Activated naive CD4-positive, alpha-beta T cell treated with anti-CD3 and anti-CD28 coated beads, Interleukin-2, amount 50 U/mL, for 24 hours (primary cell): ENCODE data around the gene LSM3.

Experiments
- H3K27ac Mint-ChIP-seq: one replicate; pipeline ENCODE4 v1.8.0; 2021; ENCODE audit warnings: mild to moderate bottlenecking, mixed read lengths
- H3K27me3 Mint-ChIP-seq: one replicate; pipeline ENCODE4 v1.8.0; 2021; ENCODE audit warnings: mixed read lengths
- H3K36me3 Mint-ChIP-seq: one replicate; pipeline ENCODE4 v1.8.0; 2021; ENCODE audit warnings: mixed read lengths
- H3K4me1 Mint-ChIP-seq: one replicate; pipeline ENCODE4 v1.8.0; 2021; ENCODE audit warnings: mixed read lengths
- H3K4me3 Mint-ChIP-seq: one replicate; pipeline ENCODE4 v1.8.0; 2021; ENCODE audit warnings: mild to moderate bottlenecking, mixed read lengths
- H3K9me3 Mint-ChIP-seq: one replicate; pipeline ENCODE4 v1.8.0; 2021; ENCODE audit warnings: mixed read lengths

Gene LSM3

DNA sequence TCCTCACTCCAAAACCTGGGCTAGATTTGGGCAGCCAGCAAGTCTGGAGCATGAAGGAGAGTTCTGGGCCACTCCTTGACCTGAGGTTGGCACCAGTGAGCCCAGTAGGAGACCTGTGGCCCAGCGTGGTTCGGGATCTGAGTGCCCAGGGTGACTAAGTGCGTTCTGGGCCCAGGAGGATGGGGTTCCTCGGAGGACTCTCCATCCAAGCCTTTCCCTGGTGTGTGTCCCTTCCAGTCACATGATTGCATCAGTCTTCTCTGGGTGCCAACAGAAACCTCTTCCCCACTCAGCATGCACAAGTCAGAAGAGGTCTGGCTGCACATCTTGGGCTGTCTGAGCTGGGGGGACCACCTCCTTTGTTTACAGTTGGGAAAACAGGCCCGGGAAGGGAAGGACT, 38.8 kb upstream of the LSM3 start:
- Mint-ChIP-seq H3K4me3 (no peak overlapping the region), H3K36me3 (peaks cover 13% of the 10 kb centered on the region), H3K4me1 (peaks cover 47% of the 10 kb centered on the region), H3K27me3 (no peaks in the 10 kb centered on the region), H3K27ac (no peak overlapping the region), H3K9me3 (no peaks in the 10 kb centered on the region)

DNA sequence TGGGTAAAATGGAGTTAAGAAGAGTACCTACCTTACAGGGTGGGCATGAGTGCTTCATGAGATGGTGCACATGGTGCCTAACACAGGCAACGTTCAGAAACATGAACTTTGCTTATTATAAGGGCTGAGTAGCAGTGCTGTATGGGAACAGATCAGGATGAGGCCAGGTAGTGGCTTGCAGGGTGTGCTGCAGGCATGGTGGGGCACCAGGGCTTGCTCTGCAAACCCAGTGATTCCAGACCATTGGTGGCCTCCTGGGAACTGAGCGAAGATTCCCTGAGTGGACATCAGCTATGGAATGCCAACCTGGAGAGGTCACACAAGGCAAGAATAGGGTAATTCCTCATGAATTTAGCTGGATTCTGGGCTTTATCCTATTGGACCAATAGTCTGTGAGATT, 37.9 kb upstream of the LSM3 start:
- peaks cover 56% of the 10 kb centered on the region for H3K4me1 Mint-ChIP-seq
- peaks cover 13% of the 10 kb centered on the region for H3K36me3 Mint-ChIP-seq
- H3K27me3 Mint-ChIP-seq = no peaks in the 10 kb centered on the region
- H3K27ac Mint-ChIP-seq = no peak overlapping the region
- H3K4me3 Mint-ChIP-seq = no peak overlapping the region
- H3K9me3 Mint-ChIP-seq = no peaks in the 10 kb centered on the region

DNA sequence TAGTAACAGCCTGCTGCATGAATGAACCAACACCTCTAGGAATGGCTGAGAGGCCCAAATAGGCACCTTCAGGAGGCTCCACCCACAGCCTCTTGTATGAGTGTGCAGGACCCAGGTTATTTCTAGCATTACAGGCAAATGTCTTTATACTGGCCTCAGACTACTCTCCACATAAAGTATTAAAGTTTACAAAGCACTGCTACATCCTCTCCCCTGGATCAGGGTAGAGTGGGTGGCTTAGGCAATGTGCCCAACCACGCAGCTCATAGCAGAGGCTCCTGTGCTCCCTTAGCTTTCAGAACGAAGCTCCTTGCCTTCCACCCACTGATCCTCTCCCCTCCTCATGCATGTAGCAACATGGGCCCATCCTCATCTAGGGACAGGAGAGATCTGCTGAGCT, 37.5 kb upstream of the LSM3 start:
- Mint-ChIP-seq H3K27me3 (no peaks in the 10 kb centered on the region), H3K4me1 (peaks cover 60% of the 10 kb centered on the region), H3K9me3 (no peaks in the 10 kb centered on the region), H3K27ac (peak overlapping the region; percentile 90), H3K4me3 (no peak overlapping the region), H3K36me3 (peaks cover 11% of the 10 kb centered on the region)

DNA sequence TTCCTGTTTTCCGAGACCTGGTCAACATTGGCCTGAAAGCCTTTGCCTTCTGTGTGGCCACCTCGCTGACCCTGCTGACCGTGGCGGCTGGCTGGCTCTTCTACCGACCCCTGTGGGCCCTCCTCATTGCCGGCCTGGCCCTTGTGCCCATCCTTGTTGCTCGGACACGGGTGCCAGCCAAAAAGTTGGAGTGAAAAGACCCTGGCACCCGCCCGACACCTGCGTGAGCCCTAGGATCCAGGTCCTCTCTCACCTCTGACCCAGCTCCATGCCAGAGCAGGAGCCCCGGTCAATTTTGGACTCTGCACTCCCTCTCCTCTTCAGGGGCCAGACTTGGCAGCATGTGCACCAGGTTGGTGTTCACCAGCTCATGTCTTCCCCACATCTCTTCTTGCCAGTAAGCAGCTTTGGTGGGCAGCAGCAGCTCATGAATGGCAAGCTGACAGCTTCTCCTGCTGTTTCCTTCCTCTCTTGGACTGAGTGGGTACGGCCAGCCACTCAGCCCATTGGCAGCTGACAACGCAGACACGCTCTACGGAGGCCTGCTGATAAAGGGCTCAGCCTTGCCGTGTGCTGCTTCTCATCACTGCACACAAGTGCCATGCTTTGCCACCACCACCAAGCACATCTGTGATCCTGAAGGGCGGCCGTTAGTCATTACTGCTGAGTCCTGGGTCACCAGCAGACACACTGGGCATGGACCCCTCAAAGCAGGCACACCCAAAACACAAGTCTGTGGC, 36.8 kb upstream of the LSM3 start:
- Mint-ChIP-seq H3K36me3 (peaks cover 9% of the 10 kb centered on the region), H3K9me3 (no peaks in the 10 kb centered on the region), H3K27me3 (no peaks in the 10 kb centered on the region), H3K27ac (peak overlapping the region; percentile 90), H3K4me1 (peaks cover 65% of the 10 kb centered on the region), H3K4me3 (peak overlapping the region; percentile 56)

DNA sequence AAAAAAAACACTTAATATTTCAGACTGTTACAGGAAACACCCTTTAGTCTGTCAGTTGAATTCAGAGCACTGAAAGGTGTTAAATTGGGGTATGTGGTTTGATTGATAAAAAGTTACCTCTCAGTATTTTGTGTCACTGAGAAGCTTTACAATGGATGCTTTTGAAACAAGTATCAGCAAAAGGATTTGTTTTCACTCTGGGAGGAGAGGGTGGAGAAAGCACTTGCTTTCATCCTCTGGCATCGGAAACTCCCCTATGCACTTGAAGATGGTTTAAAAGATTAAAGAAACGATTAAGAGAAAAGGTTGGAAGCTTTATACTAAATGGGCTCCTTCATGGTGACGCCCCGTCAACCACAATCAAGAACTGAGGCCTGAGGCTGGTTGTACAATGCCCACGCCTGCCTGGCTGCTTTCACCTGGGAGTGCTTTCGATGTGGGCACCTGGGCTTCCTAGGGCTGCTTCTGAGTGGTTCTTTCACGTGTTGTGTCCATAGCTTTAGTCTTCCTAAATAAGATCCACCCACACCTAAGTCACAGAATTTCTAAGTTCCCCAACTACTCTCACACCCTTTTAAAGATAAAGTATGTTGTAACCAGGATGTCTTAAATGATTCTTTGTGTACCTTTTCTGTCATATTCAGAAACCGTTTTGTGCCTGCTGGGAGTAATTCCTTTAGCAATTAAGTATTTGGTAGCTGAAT, 35.9 kb upstream of the LSM3 start:
- H3K27me3 Mint-ChIP-seq = no peaks in the 10 kb centered on the region
- H3K4me1 Mint-ChIP-seq = peaks cover 65% of the 10 kb centered on the region
- H3K27ac Mint-ChIP-seq = peak overlapping the region; percentile 92
- no peaks in the 10 kb centered on the region for H3K9me3 Mint-ChIP-seq
- H3K4me3 Mint-ChIP-seq = peak overlapping the region; percentile 68
- peaks cover 12% of the 10 kb centered on the region for H3K36me3 Mint-ChIP-seq

DNA sequence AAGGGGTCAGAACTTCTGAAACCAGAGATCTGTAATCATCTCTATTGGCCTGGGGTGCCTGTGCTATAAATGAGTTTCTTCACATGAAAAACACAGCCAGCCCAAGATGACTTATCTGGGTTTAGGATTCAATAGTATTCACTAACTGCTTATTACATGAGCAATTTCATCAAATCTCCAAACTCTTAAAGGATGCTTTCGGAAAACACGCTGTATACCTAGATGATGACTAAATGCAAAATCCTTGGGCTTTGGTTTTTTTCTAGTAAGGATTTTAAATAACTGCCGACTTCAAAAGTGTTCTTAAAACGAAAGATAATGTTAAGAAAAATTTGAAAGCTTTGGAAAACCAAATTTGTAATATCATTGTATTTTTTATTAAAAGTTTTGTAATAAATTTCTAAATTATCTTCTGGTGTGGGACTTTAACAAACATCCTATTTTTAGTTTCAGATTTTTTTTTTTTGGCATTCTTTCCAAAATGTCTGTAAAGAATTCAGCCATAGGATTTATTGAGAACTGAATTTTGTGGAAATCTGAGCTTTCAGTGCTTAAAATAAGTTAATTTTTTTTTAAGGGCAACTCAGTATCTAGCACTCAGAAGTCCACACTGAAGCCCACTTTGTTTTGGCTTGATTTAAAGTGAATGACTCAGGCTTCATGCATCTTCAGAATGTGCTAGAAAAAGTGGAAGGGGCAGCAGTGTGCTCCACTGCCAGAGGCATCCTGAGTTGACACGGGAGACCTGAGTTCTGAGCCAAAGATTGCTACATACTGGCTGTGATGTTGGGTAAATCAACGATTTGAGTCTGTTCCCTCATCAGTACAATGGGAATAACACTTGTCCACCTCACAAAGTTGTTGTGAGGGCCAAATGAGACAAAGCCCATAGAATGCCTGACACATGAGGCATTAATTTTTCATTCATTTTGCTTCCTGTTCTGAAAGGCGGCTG, 35.1 kb upstream of the LSM3 start:
- H3K4me3 Mint-ChIP-seq = peak overlapping the region; percentile 68
- H3K4me1 Mint-ChIP-seq = peaks cover 65% of the 10 kb centered on the region
- H3K9me3 Mint-ChIP-seq = no peaks in the 10 kb centered on the region
- no peaks in the 10 kb centered on the region for H3K27me3 Mint-ChIP-seq
- H3K27ac Mint-ChIP-seq = peak overlapping the region; percentile 92
- H3K36me3 Mint-ChIP-seq = peaks cover 13% of the 10 kb centered on the region

DNA sequence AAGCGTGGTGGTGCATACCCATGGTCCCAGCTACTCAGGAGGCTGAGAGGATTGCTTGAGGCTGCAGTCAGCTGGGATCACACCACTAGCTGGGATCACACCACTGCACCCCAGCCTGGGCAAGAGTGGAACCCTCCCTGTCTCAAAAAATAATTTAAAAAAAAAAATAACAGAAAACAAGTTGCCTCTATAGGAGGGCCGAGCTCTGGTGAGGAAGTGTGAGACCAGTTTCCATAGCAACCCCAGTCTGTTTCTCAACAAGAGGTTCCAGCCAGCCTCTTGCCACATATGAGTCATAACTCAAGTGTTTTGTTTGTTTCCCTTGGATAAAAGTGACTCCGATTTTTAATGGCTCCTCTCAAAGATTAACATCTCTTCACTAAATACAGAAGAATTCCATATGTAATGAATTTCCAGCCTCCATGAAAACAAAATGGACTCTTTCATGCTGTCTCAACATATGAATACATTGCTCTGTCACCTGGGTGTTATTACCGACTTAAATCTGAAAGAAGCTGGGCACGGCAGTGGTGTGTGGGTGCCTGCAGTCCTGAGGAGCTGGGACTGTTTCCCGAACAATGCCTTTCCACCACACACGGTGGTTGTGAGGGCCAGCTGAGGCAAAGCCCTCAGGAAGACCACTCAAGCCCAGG, 34.1 kb upstream of the LSM3 start:
- Mint-ChIP-seq H3K9me3 (no peaks in the 10 kb centered on the region), H3K4me1 (peaks cover 65% of the 10 kb centered on the region), H3K27ac (peak overlapping the region; percentile 92), H3K4me3 (peak overlapping the region; percentile 78), H3K36me3 (peaks cover 13% of the 10 kb centered on the region), H3K27me3 (no peaks in the 10 kb centered on the region)

DNA sequence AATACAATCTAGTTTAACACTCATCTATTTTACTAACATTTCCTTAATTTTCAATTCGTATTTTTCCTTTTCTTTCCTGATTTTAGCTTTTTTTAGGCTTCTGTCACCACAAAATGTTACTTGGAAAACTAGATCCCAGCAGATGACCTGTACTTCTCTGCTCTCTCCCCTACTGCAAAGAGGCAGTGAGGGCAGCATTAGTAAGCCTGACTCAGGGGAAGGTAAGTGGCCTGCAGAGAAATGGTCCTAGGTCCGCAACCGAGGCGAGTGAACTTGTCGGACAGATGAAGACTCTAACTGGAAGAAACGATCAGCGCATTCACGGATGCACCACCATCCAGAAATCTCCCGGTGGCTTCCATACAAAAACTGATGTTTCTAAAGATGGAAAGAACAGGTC, 33.4 kb upstream of the LSM3 start:
- Mint-ChIP-seq H3K4me1 (peaks cover 64% of the 10 kb centered on the region), H3K9me3 (no peaks in the 10 kb centered on the region), H3K36me3 (peaks cover 13% of the 10 kb centered on the region), H3K27me3 (no peaks in the 10 kb centered on the region), H3K4me3 (peak overlapping the region; percentile 23), H3K27ac (peak overlapping the region; percentile 88)

DNA sequence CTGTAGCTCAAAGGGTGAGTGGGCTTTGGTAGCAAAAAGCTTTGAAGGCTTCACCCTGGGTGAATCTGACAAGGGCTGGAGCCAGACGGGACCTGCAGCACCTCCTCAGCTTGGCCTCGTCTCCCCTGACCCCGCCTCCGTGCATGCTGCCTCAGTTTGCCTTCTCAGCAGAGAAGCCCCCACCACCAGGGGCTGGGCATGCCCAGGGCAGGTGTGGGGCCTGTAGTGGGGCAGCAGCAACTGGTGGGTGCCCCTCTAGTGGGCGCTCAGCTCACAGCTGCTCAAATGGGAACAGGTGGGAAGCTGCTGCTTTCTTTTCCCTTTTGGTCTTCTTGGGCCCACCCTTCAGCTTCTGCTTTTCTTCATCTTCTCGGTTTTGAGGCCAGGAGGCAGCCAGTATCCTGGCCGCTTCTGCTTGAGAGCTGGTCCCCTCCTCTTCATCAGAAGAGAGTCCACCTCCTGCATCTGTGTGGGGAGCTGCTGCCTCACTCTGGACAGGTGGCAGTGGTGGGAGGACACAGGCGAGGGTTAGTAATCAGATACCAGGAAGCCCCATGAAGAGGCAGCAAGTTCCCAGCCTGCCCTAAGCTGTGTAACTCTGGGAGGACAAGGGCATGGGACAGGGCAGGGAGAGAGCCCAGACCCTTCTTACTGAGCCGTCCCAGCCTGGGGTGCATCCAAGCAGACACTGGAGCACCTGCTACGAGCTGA, 32.8 kb upstream of the LSM3 start:
- H3K27ac Mint-ChIP-seq = peak overlapping the region; percentile 62
- H3K4me3 Mint-ChIP-seq = no peak overlapping the region
- no peaks in the 10 kb centered on the region for H3K9me3 Mint-ChIP-seq
- no peaks in the 10 kb centered on the region for H3K27me3 Mint-ChIP-seq
- H3K4me1 Mint-ChIP-seq = peaks cover 58% of the 10 kb centered on the region
- peaks cover 13% of the 10 kb centered on the region for H3K36me3 Mint-ChIP-seq

DNA sequence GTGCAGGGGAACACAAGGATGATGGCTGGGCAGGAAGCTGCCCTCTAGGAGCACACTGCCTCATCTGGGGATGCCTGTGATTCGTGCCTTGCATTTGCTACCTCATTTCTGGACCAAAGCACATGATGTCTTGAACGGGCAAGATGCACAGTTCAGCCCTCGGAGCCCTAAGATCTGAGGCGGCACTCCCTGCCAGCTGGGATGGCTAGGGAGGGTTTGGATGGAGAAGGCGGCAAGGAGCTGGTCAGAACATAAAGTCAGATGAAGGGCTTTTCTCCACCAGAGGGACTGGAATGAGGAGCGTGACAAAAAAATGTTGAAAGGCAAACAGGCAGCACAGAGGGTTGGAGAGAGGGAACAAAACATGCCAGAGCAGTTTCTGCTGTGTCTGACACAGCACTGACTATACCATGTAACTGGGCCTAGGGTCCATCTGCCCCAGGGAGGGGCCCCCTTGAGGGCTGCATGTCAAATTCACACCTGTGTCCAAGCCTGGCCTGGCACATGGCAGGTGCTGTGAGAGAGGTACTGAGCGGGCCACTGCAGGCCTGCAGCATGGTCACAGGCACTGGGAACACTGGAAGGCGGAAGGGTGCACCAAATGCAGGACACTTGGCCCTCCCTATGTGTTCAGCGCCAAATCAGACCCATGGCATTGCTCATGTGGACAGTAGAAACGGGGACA, 32.1 kb upstream of the LSM3 start:
- Mint-ChIP-seq H3K9me3 (no peaks in the 10 kb centered on the region), H3K4me1 (peaks cover 51% of the 10 kb centered on the region), H3K27ac (no peak overlapping the region), H3K36me3 (peaks cover 13% of the 10 kb centered on the region), H3K27me3 (no peaks in the 10 kb centered on the region), H3K4me3 (no peak overlapping the region)

DNA sequence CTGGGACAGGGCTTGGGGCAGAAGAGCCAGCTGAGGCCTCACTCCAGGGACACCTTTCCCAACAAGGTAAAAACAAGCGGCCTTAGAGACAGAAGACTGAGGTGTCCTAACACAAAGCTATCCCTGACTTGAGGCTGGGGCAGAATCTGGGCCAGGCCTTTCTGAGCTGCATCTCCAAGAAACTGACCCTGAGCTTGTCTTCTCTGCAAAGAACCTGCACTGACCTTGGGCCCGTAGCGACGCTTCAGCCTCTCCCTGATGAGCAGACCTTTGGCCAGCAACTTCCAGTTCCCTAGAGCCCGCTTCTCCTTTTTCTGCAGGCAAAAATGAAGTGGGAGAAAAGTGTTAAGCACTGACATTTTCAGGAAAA, 31.6 kb upstream of the LSM3 start:
- no peaks in the 10 kb centered on the region for H3K9me3 Mint-ChIP-seq
- peaks cover 45% of the 10 kb centered on the region for H3K4me1 Mint-ChIP-seq
- peaks cover 10% of the 10 kb centered on the region for H3K36me3 Mint-ChIP-seq
- H3K4me3 Mint-ChIP-seq = no peak overlapping the region
- H3K27me3 Mint-ChIP-seq = no peaks in the 10 kb centered on the region
- H3K27ac Mint-ChIP-seq = peak overlapping the region; percentile 35

DNA sequence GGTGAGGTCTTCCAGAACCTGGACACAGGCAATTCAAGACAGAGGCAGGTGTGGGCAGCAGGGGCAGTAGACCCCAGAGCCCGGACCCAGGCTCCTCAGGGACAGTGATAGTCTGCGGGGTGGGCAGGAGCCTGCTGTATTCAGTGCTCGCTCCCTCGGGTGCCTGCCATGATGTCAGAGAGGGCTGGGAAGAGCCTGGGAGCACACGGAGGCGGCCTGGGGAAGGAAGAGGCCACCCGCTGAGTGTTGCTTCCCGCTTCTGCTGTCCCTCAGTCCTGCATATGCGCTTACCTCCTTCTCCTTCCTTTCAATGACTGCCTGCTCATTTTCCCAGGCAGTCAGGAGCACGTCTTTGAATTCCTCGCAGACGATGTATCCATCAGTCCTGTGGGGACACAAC, 31.0 kb upstream of the LSM3 start:
- H3K36me3 Mint-ChIP-seq = peaks cover 9% of the 10 kb centered on the region

DNA sequence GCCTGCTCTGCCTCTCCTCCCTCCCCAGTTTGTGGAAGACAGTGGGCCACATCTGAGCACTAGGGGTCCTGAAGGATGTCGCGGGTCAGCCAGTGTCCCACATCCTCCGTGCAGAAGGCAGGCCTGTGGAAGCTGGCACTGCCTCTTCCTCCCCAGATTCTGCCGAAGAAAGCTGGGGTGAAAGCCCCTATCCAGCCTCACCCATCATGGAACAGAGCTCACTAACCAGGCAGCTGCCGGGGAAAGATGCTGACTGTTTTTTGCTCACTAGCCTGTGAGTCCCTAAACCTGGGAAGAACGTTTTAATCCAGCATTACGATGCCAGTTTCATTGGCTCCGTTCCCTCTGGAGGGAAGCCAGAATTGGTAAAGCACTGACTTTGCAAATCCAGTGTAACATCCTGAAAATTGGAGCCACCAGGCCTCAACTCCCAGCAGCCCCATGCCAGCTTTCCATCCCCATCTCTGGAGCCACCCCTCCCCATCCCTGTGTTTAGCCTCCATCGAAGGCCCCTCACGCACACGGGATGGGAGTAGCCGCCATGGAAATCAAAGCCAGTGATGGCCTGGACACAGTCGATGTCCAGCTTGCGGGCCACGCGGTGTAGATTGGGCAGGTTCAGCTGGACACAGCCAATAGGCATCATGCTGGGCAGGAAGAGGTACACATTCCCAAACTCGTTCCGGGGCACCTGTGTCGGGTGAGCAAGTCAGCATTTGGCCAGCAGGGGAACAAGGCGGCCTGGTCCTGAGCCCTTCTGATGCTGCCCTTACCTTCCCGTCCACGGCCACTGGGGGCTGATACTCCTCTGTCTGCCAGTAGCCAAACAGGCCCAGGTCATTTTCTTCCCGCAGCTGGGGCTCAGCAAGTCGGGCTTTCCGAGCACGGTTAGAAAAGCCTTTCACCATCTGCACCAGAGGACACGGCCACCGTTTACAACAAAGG, 30.3 kb upstream of the LSM3 start:
- H3K9me3 Mint-ChIP-seq = no peaks in the 10 kb centered on the region
- peaks cover 33% of the 10 kb centered on the region for H3K4me1 Mint-ChIP-seq
- H3K27ac Mint-ChIP-seq = peak overlapping the region; percentile 4
- H3K4me3 Mint-ChIP-seq = no peak overlapping the region
- H3K27me3 Mint-ChIP-seq = no peaks in the 10 kb centered on the region
- H3K36me3 Mint-ChIP-seq = peaks cover 8% of the 10 kb centered on the region

More for the DNA sequence above, 31.0 kb upstream of the LSM3 start:
- Mint-ChIP-seq H3K27ac (no peak overlapping the region), H3K27me3 (no peaks in the 10 kb centered on the region), H3K4me3 (no peak overlapping the region), H3K9me3 (no peaks in the 10 kb centered on the region), H3K4me1 (peaks cover 40% of the 10 kb centered on the region)
